MM.1S (cell line): ENCODE measurements around the gene MOB2.

ENCODE experiments used
- DNase-seq: peaks from one replicate; pipeline ENCODE4 v3.0.0-alpha.2; 2015
- H2AFZ ChIP-seq: fragments of 300-600 bp; sonication (generic); 2 replicates; pipeline ENCODE4 v1.6.0; 2016; ENCODE audit warnings: antibody characterized with exemption, low read length
- H3F3A ChIP-seq: fragments of 300-600 bp; sonication (generic); 2 replicates; pipeline ENCODE4 v1.6.1; 2016; ENCODE audit warnings: mild to moderate bottlenecking, antibody characterized with exemption, low read length, moderate library complexity, mixed read lengths; ENCODE audit not compliant: insufficient read depth
- H3K27ac ChIP-seq: fragments of 300-600 bp; sonication (generic); 2 replicates; pipeline ENCODE4 v1.5.1; 2016; ENCODE audit warnings: mild to moderate bottlenecking, low read length
- H3K27me3 ChIP-seq: fragments of 300-600 bp; sonication (generic); replicated peaks from 2 replicates; pipeline ENCODE4 v1.6.0; 2016; ENCODE audit warnings: low read length; ENCODE audit not compliant: insufficient read depth
- H3K36me3 ChIP-seq: fragments of 300-600 bp; sonication (generic); replicated peaks from 2 replicates; pipeline ENCODE4 v1.6.1; 2016; ENCODE audit warnings: mild to moderate bottlenecking, low read length, mixed read lengths; ENCODE audit not compliant: insufficient read depth
- H3K4me1 ChIP-seq: fragments of 300-600 bp; sonication (generic); 2 replicates; pipeline ENCODE4 v1.6.1; 2016; ENCODE audit warnings: low read length, mixed read lengths
- H3K4me2 ChIP-seq: fragments of 300-600 bp; sonication (generic); 2 replicates; pipeline ENCODE4 v1.6.0; 2016; ENCODE audit warnings: low read depth, low read length
- H3K4me3 ChIP-seq: fragments of 300-600 bp; sonication (generic); 2 replicates; pipeline ENCODE4 v1.5.1; 2016; ENCODE audit warnings: low read length, mixed read lengths
- H3K79me2 ChIP-seq: fragments of 300-600 bp; sonication (generic); 2 replicates; pipeline ENCODE4 v1.6.1; 2016; ENCODE audit warnings: mixed run types, low read length, mixed read lengths
- H3K9ac ChIP-seq: fragments of 300-600 bp; sonication (generic); 2 replicates; pipeline ENCODE4 v1.6.1; 2016; ENCODE audit warnings: low read length, mixed read lengths
- H3K9me2 ChIP-seq: fragments of 300-600 bp; sonication (generic); replicated peaks from 2 replicates; pipeline ENCODE4 v1.6.1; 2016; ENCODE audit warnings: mild to moderate bottlenecking, low read length, mixed read lengths; ENCODE audit not compliant: insufficient read depth
- H3K9me3 ChIP-seq: fragments of 300-600 bp; sonication (generic); replicated peaks from 2 replicates; pipeline ENCODE4 v1.6.1; 2016; ENCODE audit warnings: mild to moderate bottlenecking, low read length, mixed read lengths; ENCODE audit not compliant: insufficient read depth
- H4K20me1 ChIP-seq: fragments of 300-600 bp; sonication (generic); 2 replicates; pipeline ENCODE4 v1.6.1; 2016; ENCODE audit warnings: mild to moderate bottlenecking, low read length, moderate library complexity, mixed read lengths; ENCODE audit not compliant: insufficient read depth
- CTCF ChIP-seq: fragments of 300-600 bp; sonication (generic); IDR thresholded peaks from 2 replicates; pipeline ENCODE4 v1.5.1; 2016; ENCODE audit warnings: antibody characterized with exemption, low read length, mixed read lengths
- EZH2 ChIP-seq: fragments of 300-600 bp; sonication (generic); optimal IDR thresholded peaks from 2 replicates; pipeline ENCODE3; 2017; ENCODE audit warnings: low read depth, mild to moderate bottlenecking, antibody characterized with exemption, low read length, mixed read lengths
- EZH2phosphoT487 ChIP-seq: fragments of 300-600 bp; sonication (generic); IDR thresholded peaks from 2 replicates; pipeline ENCODE4 v1.6.1; 2018; ENCODE audit warnings: antibody characterized with exemption, low read length

The MOB2 gene

DNA sequence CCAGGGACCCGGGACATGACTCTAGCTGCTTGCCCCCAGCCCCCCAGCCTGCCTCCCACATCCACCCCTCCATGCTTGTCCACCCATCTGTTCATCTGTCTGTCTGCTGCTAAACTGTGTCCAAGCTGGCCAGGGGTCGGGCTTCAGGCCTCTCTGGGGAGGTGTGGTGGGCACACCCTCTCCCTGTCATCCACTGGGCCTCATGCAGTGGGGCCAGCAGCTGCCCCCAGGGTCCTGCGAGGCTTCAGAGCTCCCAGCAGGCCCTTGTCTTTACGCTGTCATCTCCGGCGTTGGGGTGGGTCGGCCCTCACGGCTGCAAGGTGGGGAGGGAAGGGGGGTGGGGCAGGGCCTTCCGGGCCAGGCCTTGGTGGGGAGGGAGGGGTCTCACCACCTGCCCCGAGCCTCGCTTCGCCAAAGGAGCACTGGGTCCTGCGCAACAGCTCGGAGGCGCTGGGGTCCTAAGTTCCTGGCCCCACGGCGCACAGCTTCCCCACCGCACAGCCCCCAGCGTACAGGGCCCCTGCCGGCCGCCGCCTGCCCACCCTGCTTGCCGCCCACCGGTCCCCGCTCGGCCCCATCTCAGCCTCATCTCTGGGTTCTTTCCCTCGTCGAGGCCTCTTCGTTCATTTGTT lies 26.7 kb downstream of the MOB2 start:
- Histone ChIP-seq H3K4me3 (no peak overlapping the region), H3K4me2 (no peak overlapping the region), H3K27ac (no peak overlapping the region), H3K9me3 (no peaks in the 10 kb centered on the region), H3K4me1 (no peaks in the 10 kb centered on the region), H4K20me1 (no peaks in the 10 kb centered on the region), H3K36me3 (no peaks in the 10 kb centered on the region), H3F3A (no peaks in the 10 kb centered on the region), H3K9me2 (no peaks in the 10 kb centered on the region), H3K9ac (no peak overlapping the region), H3K27me3 (peaks cover under 1% of the 10 kb centered on the region; the same call in 1 of the 2 replicates), H3K79me2 (no peaks in the 10 kb centered on the region), H2AFZ (no peak overlapping the region)
- no peak for DNase-seq
- TF ChIP-seq CTCF (no peak), EZH2phosphoT487 (no peak), EZH2 (no peak)

GRCh38 chr11:1459219-1459575 lies 27.4 kb downstream of the MOB2 start:
- Histone ChIP-seq H3K27ac (no peak overlapping the region), H3K9me2 (no peaks in the 10 kb centered on the region), H3K4me2 (no peak overlapping the region), H3K79me2 (no peaks in the 10 kb centered on the region), H3K9ac (no peak overlapping the region), H3K4me3 (no peak overlapping the region), H3F3A (no peaks in the 10 kb centered on the region), H2AFZ (no peak overlapping the region), H4K20me1 (no peaks in the 10 kb centered on the region), H3K36me3 (no peaks in the 10 kb centered on the region), H3K27me3 (peaks cover 5% of the 10 kb centered on the region), H3K9me3 (no peaks in the 10 kb centered on the region), H3K4me1 (no peaks in the 10 kb centered on the region)
- DNase-seq, result no peak
- no peak for TF ChIP-seq EZH2phosphoT487
- TF ChIP-seq EZH2, result no peak
- TF ChIP-seq CTCF, result no peak

- H3K27ac ChIP-seq, result no peak overlapping the region
- H3K4me3 ChIP-seq, result no peak overlapping the region
These were observed 28.0 kb downstream of the MOB2 start for GRCh38 chr11:1458340-1459218.

More at GRCh38 chr11:1458340-1459218, 28.0 kb downstream of the MOB2 start:
- no peak for DNase-seq
- Histone ChIP-seq H2AFZ (no peak overlapping the region), H3K4me1 (no peaks in the 10 kb centered on the region), H3K27me3 (peaks cover 5% of the 10 kb centered on the region), H3F3A (no peaks in the 10 kb centered on the region), H3K9me3 (no peaks in the 10 kb centered on the region), H4K20me1 (no peaks in the 10 kb centered on the region), H3K36me3 (no peaks in the 10 kb centered on the region), H3K9me2 (no peaks in the 10 kb centered on the region), H3K79me2 (no peaks in the 10 kb centered on the region), H3K4me2 (no peak overlapping the region), H3K9ac (no peak overlapping the region)
- TF ChIP-seq CTCF (peak; percentile 18), EZH2phosphoT487 (no peak)
